Esophagus squamous epithelium (tissue), 5 donors: Measurements from ENCODE around the gene ARMC9. TPM values are rescaled to one million over a fixed set of nuclear protein-coding genes. Genes with fewer than 3 reads are reported as not detected.

Experiments used
- DNase-seq: peaks from one replicate; lab custom pipeline; 2025; lab: John Stamatoyannopoulos, UW
- H3K27ac ChIP-seq, 4 donors: fragments of 200-600 bp; sonication (generic); one replicate each; pipeline ENCODE4 v1.5.1; 2016 to 2019; ENCODE audit warnings: mild to moderate bottlenecking in 1 of 4
- H3K27me3 ChIP-seq, 4 donors: fragments of 200-600 bp; sonication (generic); 1 replicate in 3 of 4; 2 replicates in 1 of 4; pipeline versions ENCODE4 v1.5.1 to v1.6.0; 2017 to 2021; ENCODE audit warnings: antibody characterized with exemption in 1 of 4
- H3K36me3 ChIP-seq, 3 donors: fragments of 200-600 bp; sonication (generic); one replicate each; pipeline ENCODE4 v1.5.1; 2016 to 2019
- H3K4me1 ChIP-seq, 3 donors: fragments of 200-600 bp; sonication (generic); one replicate each; pipeline ENCODE4 v1.5.1; 2017 to 2019
- H3K4me3 ChIP-seq, 4 donors: fragments of 200-600 bp; sonication (generic); 1 replicate in 3 of 4; 2 replicates in 1 of 4; pipeline ENCODE4 v1.5.1; 2016 to 2019; ENCODE audit warnings: mild to moderate bottlenecking in 2 of 4, moderate library complexity in 1 of 4
- H3K9me3 ChIP-seq, 3 donors: fragments of 200-600 bp; sonication (generic); one replicate each; pipeline ENCODE4 v1.5.1; 2016 to 2019
- CTCF ChIP-seq, 6 experiments: fragments of 450-650 bp in 4 of 6; fragments of 200-600 bp in 2 of 6; sonication (generic) in 2 of 6; IDR thresholded peaks; one replicate each; pipeline ENCODE4 v1.5.1; 2016 to 2019; ENCODE audit warnings: antibody characterized with exemption in 6 of 6, mild to moderate bottlenecking in 4 of 6, moderate library complexity in 4 of 6
- POLR2A ChIP-seq, 4 donors: fragments of 450-650 bp; IDR thresholded peaks; one replicate each; pipeline ENCODE4 v1.6.1; 2017; ENCODE audit warnings: antibody characterized with exemption in 4 of 4, mild to moderate bottlenecking in 4 of 4, moderate library complexity in 3 of 4
- WGBS, 2 donors: methylation state at CpG; one replicate each; pipeline ENCODE4 v1.1.5; 2018; 5-methylcytosine and 5-hydroxymethylcytosine counted together
- intact Hi-C: fragments of 100-400 bp; cut with DNase I; formaldehyde crosslinking; loops from one replicate; pipeline ENCODE4 v1.15.0; 2022
- total RNA-seq, 4 donors: library from RNA; depleted of rRNA; stranded (reverse); fragments of >200 nt; gene quantifications; one replicate each; pipeline ENCODE4 v1.1.0, GENCODE V29; 2016
- donor health status: DM: yes; HTN: yes; CAD: no.

The ARMC9 gene
- total RNA-seq, 4 donors from 2014 or later, result 2.1 to 13.9 (median 3.9) TPM

DNA sequence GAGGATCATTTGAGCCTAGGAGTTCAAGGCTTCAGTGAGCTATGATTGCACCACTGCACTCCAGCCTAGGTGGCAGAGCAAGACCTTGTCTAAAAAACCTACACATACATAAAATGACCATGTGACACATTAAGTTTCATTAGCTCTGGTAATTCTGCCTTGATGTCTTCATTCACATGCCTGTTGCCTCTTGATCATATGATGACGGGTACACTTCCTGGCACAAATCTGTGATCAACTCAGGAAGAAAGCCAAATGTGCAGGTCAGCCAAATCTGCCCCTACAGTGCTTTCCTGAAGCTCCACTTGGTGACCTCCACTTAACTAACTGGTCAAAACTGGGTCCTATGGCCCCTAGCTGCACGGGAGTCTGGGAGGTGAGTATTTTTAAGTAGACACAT, 142.7 kb downstream of the ARMC9 start:
- no peak overlapping the region for H3K4me3 ChIP-seq
- TF ChIP-seq POLR2A (IDR thresholded peaks at IDR 0.05) (no peak), CTCF (IDR thresholded peaks at IDR 0.05) (no peak)
- no peaks in the 10 kb centered on the region for H3K4me1 ChIP-seq
- WGBS, 2 donors, result 72 to 83% methylated on average over 2 of the region's 2 CpGs
- DNase-seq, result no peak
- H3K27ac ChIP-seq, result no peak overlapping the region
- intact Hi-C loops, result no loop called here
- H3K9me3 ChIP-seq, result no peaks in the 10 kb centered on the region
- H3K36me3 ChIP-seq, result peaks cover 0 to 9% (median 0%) of the 10 kb centered on the region in 3 donors
- H3K27me3 ChIP-seq, result no peaks in the 10 kb centered on the region

- 81 to 84% methylated on average over 12 to 14 of the region's 14 CpGs for WGBS, 2 donors
- Histone ChIP-seq H3K36me3 (peaks cover 0 to 9% (median 0%) of the 10 kb centered on the region in 3 donors), H3K27me3 (no peaks in the 10 kb centered on the region), H3K27ac (peak overlapping the region in 1 of 4 donors; percentile 58), H3K4me1 (no peaks in the 10 kb centered on the region), H3K4me3 (no peak overlapping the region), H3K9me3 (no peaks in the 10 kb centered on the region)
- no peak for DNase-seq
- intact Hi-C loops, result no loop called here
- TF ChIP-seq POLR2A (IDR thresholded peaks at IDR 0.05), result no peak
- no peak for TF ChIP-seq CTCF (IDR thresholded peaks at IDR 0.05)
These were observed 143.8 kb downstream of the ARMC9 start for GRCh38 chr2:231342061-231342711.

GRCh38 chr2:231343006-231343710, 144.7 kb downstream of the ARMC9 start:
- intact Hi-C loops, result no loop called here
- Histone ChIP-seq H3K27ac (peak overlapping the region in 1 of 4 donors; percentile 33), H3K4me3 (no peak overlapping the region), H3K4me1 (no peaks in the 10 kb centered on the region), H3K36me3 (peaks cover 0 to 9% (median 0%) of the 10 kb centered on the region in 3 donors), H3K27me3 (no peaks in the 10 kb centered on the region), H3K9me3 (no peaks in the 10 kb centered on the region)
- WGBS, 2 donors, result 67 to 77% methylated on average over 3 to 4 of the region's 4 CpGs
- no peak for DNase-seq
- TF ChIP-seq POLR2A (IDR thresholded peaks at IDR 0.05) (no peak), CTCF (IDR thresholded peaks at IDR 0.05) (no peak)

GRCh38 chr2:231343988-231344387, 145.6 kb downstream of the ARMC9 start:
- WGBS, 2 donors, result 80 to 84% methylated on average over 3 of the region's 3 CpGs
- H3K4me1 ChIP-seq, result no peaks in the 10 kb centered on the region
- intact Hi-C loops, result no loop called here
- H3K27ac ChIP-seq, result no peak overlapping the region
- H3K36me3 ChIP-seq, result peaks cover 0 to 9% (median 0%) of the 10 kb centered on the region in 3 donors
- no peak for TF ChIP-seq POLR2A (IDR thresholded peaks at IDR 0.05)
- TF ChIP-seq CTCF (IDR thresholded peaks at IDR 0.05), result no peak
- no peaks in the 10 kb centered on the region for H3K9me3 ChIP-seq
- no peaks in the 10 kb centered on the region for H3K27me3 ChIP-seq
- H3K4me3 ChIP-seq, result no peak overlapping the region
- no peak for DNase-seq

DNA sequence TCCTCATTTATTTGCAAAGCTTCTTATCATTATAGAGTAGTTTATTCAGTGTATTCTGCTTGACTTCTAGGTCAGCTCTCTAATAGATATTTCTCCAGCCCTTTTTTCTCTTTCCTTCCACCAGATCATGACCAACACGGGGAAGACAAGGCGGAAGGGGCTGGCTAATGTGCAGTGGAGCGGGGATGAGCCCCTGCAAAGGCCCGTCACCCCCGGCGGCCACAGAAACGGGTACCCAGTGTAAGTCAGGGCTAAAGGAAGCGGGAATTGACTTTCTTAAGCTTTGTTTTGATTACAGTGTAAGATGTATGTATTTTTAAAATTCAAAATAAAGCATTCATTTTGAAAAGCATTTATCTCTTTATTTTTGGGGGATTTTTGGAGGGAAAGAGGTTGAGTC, 146.4 kb downstream of the ARMC9 start:
- WGBS, 2 donors, result 82 to 84% methylated on average over 5 to 8 of the region's 8 CpGs
- H3K36me3 ChIP-seq, result peaks cover 0 to 9% (median 0%) of the 10 kb centered on the region in 3 donors
- TF ChIP-seq CTCF (IDR thresholded peaks at IDR 0.05) (no peak), POLR2A (IDR thresholded peaks at IDR 0.05) (no peak)
- H3K4me1 ChIP-seq, result no peaks in the 10 kb centered on the region
- no peak for DNase-seq
- H3K4me3 ChIP-seq, result no peak overlapping the region
- intact Hi-C loops, result no loop called here
- H3K9me3 ChIP-seq, result no peaks in the 10 kb centered on the region
- H3K27me3 ChIP-seq, result no peaks in the 10 kb centered on the region
- no peak overlapping the region for H3K27ac ChIP-seq
